GM18502 (cell line): ENCODE measurements around the gene GPR17.

Experiments used
- ATAC-seq: cut with Tn5 transposase; IDR thresholded peaks from one replicate; pipeline ENCODE4 v1.9.1; 2021; ENCODE audit warnings: mild to moderate bottlenecking; ENCODE audit not compliant: unreplicated experiment, poor library complexity

The GPR17 gene

GRCh38 chr2:127612111-127612822, 33.7 kb upstream of the GPR17 start:
- ATAC-seq = no peak

GRCh38 chr2:127614246-127614645, 31.7 kb upstream of the GPR17 start:
- no peak for ATAC-seq

GRCh38 chr2:127614731-127615130, 31.2 kb upstream of the GPR17 start:
- no peak for ATAC-seq

- no peak for ATAC-seq
These were observed 30.3 kb upstream of the GPR17 start for GRCh38 chr2:127615511-127616166.

- ATAC-seq = no peak
These were observed 27.3 kb upstream of the GPR17 start for GRCh38 chr2:127618551-127619202.

- ATAC-seq = no peak
These were observed 26.8 kb upstream of the GPR17 start for GRCh38 chr2:127619203-127619590.

GRCh38 chr2:127619877-127620705, 25.9 kb upstream of the GPR17 start:
- ATAC-seq = no peak

- ATAC-seq = no peak
These were observed 25.1 kb upstream of the GPR17 start for GRCh38 chr2:127620866-127621265.

- ATAC-seq = no peak
These were observed 23.9 kb upstream of the GPR17 start for GRCh38 chr2:127621981-127622431.

- no peak for ATAC-seq
These were observed 23.2 kb upstream of the GPR17 start for GRCh38 chr2:127622561-127623387.

- ATAC-seq = no peak
These were observed 22.3 kb upstream of the GPR17 start for GRCh38 chr2:127623388-127624319.

- no peak for ATAC-seq
These were observed 21.6 kb upstream of the GPR17 start for GRCh38 chr2:127624320-127624755.

- ATAC-seq = no peak
These were observed 21.0 kb upstream of the GPR17 start for GRCh38 chr2:127624756-127625571.

- no peak for ATAC-seq
These were observed 20.4 kb upstream of the GPR17 start for GRCh38 chr2:127625572-127625951.

- no peak for ATAC-seq
These were observed 19.8 kb upstream of the GPR17 start for GRCh38 chr2:127626175-127626574.

- no peak for ATAC-seq
These were observed 18.8 kb upstream of the GPR17 start for GRCh38 chr2:127626917-127627739.
